GM12878 (cell line): ENCODE data around the gene WDR26.

Experiments used
- CREB1 ChIP-seq: IDR thresholded peaks from 2 replicates; pipeline ENCODE4 v1.6.1; 2012; ENCODE audit warnings: low read depth, mild to moderate bottlenecking, inconsistent platforms
- EP300 ChIP-seq, 2 experiments: fragments of 150-350 bp in 1 of 2; IDR thresholded peaks; 2 replicates each; pipeline ENCODE4 v1.6.1; 2011 to 2012; ENCODE audit warnings: low read depth in 2 of 2, low read length in 2 of 2, borderline replicate concordance in 1 of 2, improper control_type of control experiment in 1 of 2, inconsistent platforms in 1 of 2; ENCODE audit not compliant: control insufficient read depth in 1 of 2
- ESRRA ChIP-seq: IDR thresholded peaks from 2 replicates; pipeline ENCODE4 v1.6.1; 2012; ENCODE audit warnings: mild to moderate bottlenecking, low read length, improper control_type of control experiment
- EZH2 ChIP-seq: IDR thresholded peaks from 2 replicates; pipeline ENCODE4 v1.6.1; 2012; ENCODE audit warnings: low read depth, mild to moderate bottlenecking, control low read depth, inconsistent platforms, low read length, borderline replicate concordance; ENCODE audit not compliant: control insufficient read depth
- POLR2AphosphoS5 ChIP-seq: IDR thresholded peaks from 2 replicates; pipeline ENCODE4 v1.6.1; 2011; ENCODE audit warnings: mild to moderate bottlenecking, low read length, inconsistent platforms
- RCOR1 ChIP-seq: conservative IDR thresholded peaks from 2 replicates; pipeline ENCODE4 v1.6.1; 2012; ENCODE audit warnings: low read depth, low read length, improper control_type of control experiment
- REST ChIP-seq: IDR thresholded peaks from 2 replicates; pipeline ENCODE4 v1.6.1; 2012; ENCODE audit warnings: mild to moderate bottlenecking, low read depth, low read length
- RFX5 ChIP-seq: IDR thresholded peaks from 2 replicates; pipeline ENCODE4 v1.6.1; 2011; ENCODE audit warnings: low read depth, low read length, improper control_type of control experiment
- SIN3A ChIP-seq: IDR thresholded peaks from 2 replicates; pipeline ENCODE4 v1.6.1; 2012; ENCODE audit warnings: low read depth, low read length, improper control_type of control experiment
- SREBF2 ChIP-seq: IDR thresholded peaks from 2 replicates; pipeline ENCODE4 v1.6.1; 2012; ENCODE audit warnings: mild to moderate bottlenecking, low read length
- YY1 ChIP-seq: IDR thresholded peaks from 2 replicates; pipeline ENCODE4 v1.6.1; 2011; ENCODE audit warnings: low read depth, mild to moderate bottlenecking, low read length
- TF ChIP-seq, protein P1 (sequence below): IDR thresholded peaks from 2 replicates; pipeline ENCODE4 v1.6.1; 2012; ENCODE audit warnings: low read depth, low read length, improper control_type of control experiment

GRCh38 chr1:224458996-224459395, 24.4 kb upstream of the WDR26 start:
- TF ChIP-seq EZH2 (no peak), RCOR1 (no peak), ESRRA (no peak), EP300 (IDR thresholded peaks at IDR 0.05; ENCODE audit: borderline replicate concordance in 1 of 2, control insufficient read depth in 1 of 2, low read depth in 2 of 2, low read length in 2 of 2) (no peak), POLR2AphosphoS5 (no peak), YY1 (no peak), SIN3A (no peak), REST (no peak), RFX5 (no peak), SREBF2 (no peak), CREB1 (no peak)
- TF ChIP-seq, protein P1, sequence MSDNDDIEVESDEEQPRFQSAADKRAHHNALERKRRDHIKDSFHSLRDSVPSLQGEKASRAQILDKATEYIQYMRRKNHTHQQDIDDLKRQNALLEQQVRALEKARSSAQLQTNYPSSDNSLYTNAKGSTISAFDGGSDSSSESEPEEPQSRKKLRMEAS, result no peak
